K562 (cell line): Measurements from ENCODE around the gene PITPNC1. TPM values are rescaled to one million over a fixed set of nuclear protein-coding genes. Genes with fewer than 3 reads are reported as not detected.

ENCODE experiments used
- CC2D1A ChIP-seq: fragments of 450-650 bp; IDR thresholded peaks from 2 replicates; pipeline ENCODE4 v1.6.1; 2017; ENCODE audit warnings: mild to moderate bottlenecking
- DPF2 ChIP-seq: fragments of 450-650 bp; IDR thresholded peaks from 2 replicates; pipeline ENCODE4 v1.6.1; 2016
- HDAC1 ChIP-seq, 2 experiments: fragments of 450-650 bp; IDR thresholded peaks; 2 replicates each; pipeline ENCODE4 v1.6.1; 2016 to 2017; ENCODE audit warnings: inconsistent platforms in 1 of 2, mild to moderate bottlenecking in 1 of 2, moderate library complexity in 1 of 2
- KLF16 ChIP-seq: IDR thresholded peaks from 2 replicates; pipeline ENCODE4 v1.6.1; 2016; ENCODE audit warnings: antibody characterized with exemption
- MAZ ChIP-seq, 2 experiments: fragments of 450-650 bp in 1 of 2; sonication (generic) in 1 of 2; formaldehyde crosslinking; IDR thresholded peaks in 1 of 2; conservative IDR thresholded peaks in 1 of 2; 2 replicates each; pipeline versions ENCODE4 v1.4.0 to v1.5.0; 2020; ENCODE audit warnings: mild to moderate bottlenecking in 1 of 2, missing genetic modification reagents in 1 of 2
- MCM7 ChIP-seq, 2 experiments: fragments of 450-650 bp; IDR thresholded peaks; 2 replicates each; pipeline ENCODE4 v1.6.1; 2016 to 2018
- NR0B1 ChIP-seq: fragments of 450-650 bp; IDR thresholded peaks from one replicate; pipeline ENCODE4 v1.6.1; 2018; ENCODE audit warnings: mild to moderate bottlenecking, moderate library complexity; ENCODE audit not compliant: partially characterized antibody
- PHF20 ChIP-seq: fragments of 450-650 bp; IDR thresholded peaks from 2 replicates; pipeline ENCODE4 v1.6.1; 2018; ENCODE audit not compliant: partially characterized antibody
- RFX1 ChIP-seq: fragments of 450-650 bp; IDR thresholded peaks from 2 replicates; pipeline ENCODE4 v1.6.1; 2016; ENCODE audit warnings: mild to moderate bottlenecking, moderate library complexity
- ZMIZ1 ChIP-seq, 2 experiments: fragments of 150-350 bp in 1 of 2; IDR thresholded peaks; 2 replicates each; pipeline ENCODE4 v1.6.1; 2012 to 2016; ENCODE audit warnings: low read depth in 2 of 2, low read length in 2 of 2, mild to moderate bottlenecking in 1 of 2, moderate library complexity in 1 of 2
- ZNF212 ChIP-seq: fragments of 450-650 bp; formaldehyde crosslinking; IDR thresholded peaks from 2 replicates; pipeline ENCODE4 v1.4.0; 2020; ENCODE audit warnings: mild to moderate bottlenecking
- ZNF507 ChIP-seq: conservative IDR thresholded peaks from 2 replicates; pipeline ENCODE4 v1.6.1; 2017; ENCODE audit warnings: missing genetic modification characterization, missing compliant biosample characterization
- ZSCAN29 ChIP-seq: fragments of 450-650 bp; IDR thresholded peaks from 2 replicates; pipeline ENCODE4 v1.6.1; 2017
- polyA plus RNA-seq, 8 experiments: library from polyadenylated mRNA; depleted of rRNA in 4 of 8; stranded (reverse) in 5 of 8; unstranded in 3 of 8; fragments of >200 nt; fragmentation: Nextera tagmentation in 2 of 8; fragmentation: Illumina TruSeq in 1 of 8; extraction: Ambion mirVana in 2 of 8; extraction: Trizol in 1 of 8; gene quantifications; 2 replicates each; pipeline versions ENCODE4 v1.2.1 to v1.2.3, GENCODE V29; 2011 to 2014; ENCODE audit warnings: inconsistent platforms in 1 of 8, missing spikeins in 1 of 8
- total RNA-seq, 7 experiments: library from RNA; depleted of rRNA in 6 of 7; stranded (reverse); fragments of >200 nt in 6 of 7; fragmentation: Illumina TruSeq in 2 of 7; extraction: Trizol in 2 of 7; gene quantifications; 2 replicates each; pipeline versions ENCODE4 v1.2.1 to v1.2.3, GENCODE V29; 2011 to 2021; ENCODE audit warnings: low replicate concordance in 1 of 7
- TF ChIP-seq, protein P1 (sequence below): sonication (generic); formaldehyde crosslinking; IDR thresholded peaks from 2 replicates; pipeline ENCODE4 v1.9.0; 2022; ENCODE audit warnings: mild to moderate bottlenecking, missing genetic modification reagents
- TF ChIP-seq, protein P2 (sequence below): fragments of 250-450 bp; sonication (Bioruptor Pico); IDR thresholded peaks from 2 replicates; pipeline ENCODE4 v1.4.0; 2020
- TF ChIP-seq, protein P3 (sequence below): IDR thresholded peaks from 3 replicates; pipeline ENCODE4 v1.6.1; 2011; ENCODE audit warnings: borderline replicate concordance, mild to moderate bottlenecking, moderate library complexity; ENCODE audit not compliant: insufficient read length; ENCODE audit errors: extremely low read depth

Gene PITPNC1
- total and polyA plus RNA-seq, 9 of the 15 experiments (the other 6 are each of a cell fraction or from before 2014, with no cell fraction given) = 0.11 to 1.1 (median 0.65) TPM

DNA sequence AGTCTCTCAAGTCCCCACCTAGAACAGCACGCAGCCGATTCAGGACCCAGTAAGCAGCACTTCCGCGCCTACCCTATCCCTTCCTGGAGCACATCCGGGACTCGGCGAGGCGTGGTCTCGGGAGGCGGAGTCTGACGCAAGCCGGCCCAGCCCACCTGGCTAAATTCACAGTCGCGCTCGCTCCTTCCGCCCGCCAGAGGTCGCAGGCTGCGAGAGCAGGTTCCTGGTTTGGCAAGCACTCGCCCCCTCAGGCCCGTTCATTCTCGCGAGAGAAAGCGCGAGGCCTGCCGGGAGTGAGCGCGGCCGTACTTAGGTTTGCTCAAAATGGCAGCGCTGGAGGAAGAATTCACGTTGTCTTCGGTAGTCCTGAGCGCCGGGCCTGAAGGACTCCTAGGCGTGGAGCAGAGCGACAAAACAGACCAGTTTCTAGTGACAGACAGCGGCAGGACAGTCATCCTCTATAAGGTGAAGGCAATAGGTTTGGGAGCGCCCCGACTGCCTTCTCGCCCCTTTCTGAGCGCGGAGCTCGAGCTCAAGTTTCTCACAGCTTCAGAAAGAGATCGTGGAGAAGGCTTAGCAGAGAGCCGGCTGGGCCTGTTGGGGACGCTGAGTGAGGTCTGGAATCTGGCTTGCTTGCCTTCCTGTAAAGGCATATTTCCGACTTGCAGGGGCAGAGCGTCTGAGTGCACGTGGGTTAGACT is 340.7 kb downstream of the PITPNC1 start, which contains the start of gene NOL11 (continued):
- TF ChIP-seq, protein P1, sequence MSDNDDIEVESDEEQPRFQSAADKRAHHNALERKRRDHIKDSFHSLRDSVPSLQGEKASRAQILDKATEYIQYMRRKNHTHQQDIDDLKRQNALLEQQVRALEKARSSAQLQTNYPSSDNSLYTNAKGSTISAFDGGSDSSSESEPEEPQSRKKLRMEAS (CRISPR knock-in tag) = peak; percentile 49; the same call in 1 of the 2 replicates
- TF ChIP-seq ZSCAN29 (no peak), MAZ (CRISPR knock-in tag; conservative IDR thresholded peaks at IDR 0.05 in 1 of 2, IDR thresholded peaks at IDR 0.05 in 1 of 2) (peak; percentile 82 to 92), DPF2 (no peak; the same call in 1 of the 2 replicates), ZMIZ1 (IDR thresholded peaks at IDR 0.05; ENCODE audit: low read depth in 2 of 2, low read length in 2 of 2) (no peak; a peak in 1 of 4 replicates), MCM7 (IDR thresholded peaks at IDR 0.05) (no peak), NR0B1 (no peak), PHF20 (peak; percentile 86), KLF16 (no peak), RFX1 (no peak), HDAC1 (IDR thresholded peaks at IDR 0.05) (peak in 1 of 2 experiments; percentile 74; a peak in 2 of 4 replicates), ZNF507 (no peak), CC2D1A (no peak), ZNF212 (CRISPR knock-in tag) (no peak)
- TF ChIP-seq, protein P2, sequence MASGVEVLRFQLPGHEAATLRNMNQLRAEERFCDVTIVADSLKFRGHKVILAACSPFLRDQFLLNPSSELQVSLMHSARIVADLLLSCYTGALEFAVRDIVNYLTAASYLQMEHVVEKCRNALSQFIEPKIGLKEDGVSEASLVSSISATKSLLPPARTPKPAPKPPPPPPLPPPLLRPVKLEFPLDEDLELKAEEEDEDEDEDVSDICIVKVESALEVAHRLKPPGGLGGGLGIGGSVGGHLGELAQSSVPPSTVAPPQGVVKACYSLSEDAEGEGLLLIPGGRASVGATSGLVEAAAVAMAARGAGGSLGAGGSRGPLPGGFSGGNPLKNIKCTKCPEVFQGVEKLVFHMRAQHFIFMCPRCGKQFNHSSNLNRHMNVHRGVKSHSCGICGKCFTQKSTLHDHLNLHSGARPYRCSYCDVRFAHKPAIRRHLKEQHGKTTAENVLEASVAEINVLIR (CRISPR knock-in tag) = no peak
- TF ChIP-seq, protein P3, sequence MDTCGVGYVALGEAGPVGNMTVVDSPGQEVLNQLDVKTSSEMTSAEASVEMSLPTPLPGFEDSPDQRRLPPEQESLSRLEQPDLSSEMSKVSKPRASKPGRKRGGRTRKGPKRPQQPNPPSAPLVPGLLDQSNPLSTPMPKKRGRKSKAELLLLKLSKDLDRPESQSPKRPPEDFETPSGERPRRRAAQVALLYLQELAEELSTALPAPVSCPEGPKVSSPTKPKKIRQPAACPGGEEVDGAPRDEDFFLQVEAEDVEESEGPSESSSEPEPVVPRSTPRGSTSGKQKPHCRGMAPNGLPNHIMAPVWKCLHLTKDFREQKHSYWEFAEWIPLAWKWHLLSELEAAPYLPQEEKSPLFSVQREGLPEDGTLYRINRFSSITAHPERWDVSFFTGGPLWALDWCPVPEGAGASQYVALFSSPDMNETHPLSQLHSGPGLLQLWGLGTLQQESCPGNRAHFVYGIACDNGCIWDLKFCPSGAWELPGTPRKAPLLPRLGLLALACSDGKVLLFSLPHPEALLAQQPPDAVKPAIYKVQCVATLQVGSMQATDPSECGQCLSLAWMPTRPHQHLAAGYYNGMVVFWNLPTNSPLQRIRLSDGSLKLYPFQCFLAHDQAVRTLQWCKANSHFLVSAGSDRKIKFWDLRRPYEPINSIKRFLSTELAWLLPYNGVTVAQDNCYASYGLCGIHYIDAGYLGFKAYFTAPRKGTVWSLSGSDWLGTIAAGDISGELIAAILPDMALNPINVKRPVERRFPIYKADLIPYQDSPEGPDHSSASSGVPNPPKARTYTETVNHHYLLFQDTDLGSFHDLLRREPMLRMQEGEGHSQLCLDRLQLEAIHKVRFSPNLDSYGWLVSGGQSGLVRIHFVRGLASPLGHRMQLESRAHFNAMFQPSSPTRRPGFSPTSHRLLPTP = no peak
